ENCODE results near the gene ULK4.

The ULK4 gene

DNA sequence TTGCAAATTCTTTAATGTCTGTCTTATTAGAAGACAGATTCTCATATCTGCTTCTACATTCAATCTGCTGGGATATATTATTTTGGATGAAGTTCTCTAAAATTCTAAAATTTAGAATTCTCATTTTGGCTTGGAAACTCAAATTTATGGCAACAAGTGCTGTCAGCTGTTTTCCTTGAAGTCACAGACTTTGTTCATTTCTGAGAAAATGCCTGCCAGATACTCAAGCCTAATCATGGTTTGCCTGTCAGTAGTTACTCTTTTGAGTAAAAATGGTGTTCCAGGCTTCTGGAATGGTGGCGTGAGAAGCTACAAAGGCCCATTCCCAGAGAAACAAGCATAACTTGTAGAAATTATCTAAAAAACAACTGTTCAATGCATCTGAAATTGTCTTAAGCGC is 646.8 kb downstream of the ULK4 start:
- no peak for DNase-seq (ENCODE audit: low read depth)
- TF ChIP-seq, protein P1, sequence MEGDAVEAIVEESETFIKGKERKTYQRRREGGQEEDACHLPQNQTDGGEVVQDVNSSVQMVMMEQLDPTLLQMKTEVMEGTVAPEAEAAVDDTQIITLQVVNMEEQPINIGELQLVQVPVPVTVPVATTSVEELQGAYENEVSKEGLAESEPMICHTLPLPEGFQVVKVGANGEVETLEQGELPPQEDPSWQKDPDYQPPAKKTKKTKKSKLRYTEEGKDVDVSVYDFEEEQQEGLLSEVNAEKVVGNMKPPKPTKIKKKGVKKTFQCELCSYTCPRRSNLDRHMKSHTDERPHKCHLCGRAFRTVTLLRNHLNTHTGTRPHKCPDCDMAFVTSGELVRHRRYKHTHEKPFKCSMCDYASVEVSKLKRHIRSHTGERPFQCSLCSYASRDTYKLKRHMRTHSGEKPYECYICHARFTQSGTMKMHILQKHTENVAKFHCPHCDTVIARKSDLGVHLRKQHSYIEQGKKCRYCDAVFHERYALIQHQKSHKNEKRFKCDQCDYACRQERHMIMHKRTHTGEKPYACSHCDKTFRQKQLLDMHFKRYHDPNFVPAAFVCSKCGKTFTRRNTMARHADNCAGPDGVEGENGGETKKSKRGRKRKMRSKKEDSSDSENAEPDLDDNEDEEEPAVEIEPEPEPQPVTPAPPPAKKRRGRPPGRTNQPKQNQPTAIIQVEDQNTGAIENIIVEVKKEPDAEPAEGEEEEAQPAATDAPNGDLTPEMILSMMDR (IDR thresholded peaks at IDR 0.05; ENCODE audit: insufficient read depth, low read depth, low read length, missing control alignments): no peak
- H3K4me3 ChIP-seq (ENCODE audit: low read depth, low read length): no peak overlapping the region

GRCh38 chr3:41308119-41308518 is 653.8 kb downstream of the ULK4 start:
- TF ChIP-seq, protein P1 (IDR thresholded peaks at IDR 0.05; ENCODE audit: insufficient read depth, low read depth, low read length, missing control alignments): no peak
- H3K4me3 ChIP-seq (ENCODE audit: low read depth, low read length): no peak overlapping the region
- DNase-seq (ENCODE audit: low read depth): no peak

DNA sequence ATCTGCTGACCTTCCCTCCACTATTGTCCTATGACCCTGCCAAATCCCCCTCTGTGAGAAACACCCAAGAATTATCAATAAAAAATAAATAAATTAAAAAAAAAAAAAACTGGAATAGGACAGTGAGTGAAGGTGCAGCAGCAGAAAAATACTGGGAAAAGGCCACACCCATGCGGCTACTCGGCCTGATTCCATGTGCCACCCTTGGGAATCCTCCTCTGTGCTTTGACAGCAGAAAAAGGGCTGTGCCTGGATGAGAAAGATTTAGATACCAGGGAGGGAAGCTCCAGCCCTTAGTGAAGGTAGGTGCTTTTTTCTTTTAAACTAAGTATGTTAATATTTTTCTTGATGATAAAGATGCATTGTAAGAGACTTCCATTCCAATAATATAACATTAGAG is 654.8 kb downstream of the ULK4 start:
- H3K4me3 ChIP-seq (ENCODE audit: low read depth, low read length): no peak overlapping the region
- TF ChIP-seq, protein P1 (IDR thresholded peaks at IDR 0.05; ENCODE audit: insufficient read depth, low read depth, low read length, missing control alignments): no peak
- no peak for DNase-seq (ENCODE audit: low read depth)

- no peak for DNase-seq (ENCODE audit: low read depth)
- TF ChIP-seq, protein P1 (IDR thresholded peaks at IDR 0.05; ENCODE audit: insufficient read depth, low read depth, low read length, missing control alignments): no peak
- H3K4me3 ChIP-seq (ENCODE audit: low read depth, low read length): no peak overlapping the region
Measured at GRCh38 chr3:41304593-41304992, 657.3 kb downstream of the ULK4 start.

DNA sequence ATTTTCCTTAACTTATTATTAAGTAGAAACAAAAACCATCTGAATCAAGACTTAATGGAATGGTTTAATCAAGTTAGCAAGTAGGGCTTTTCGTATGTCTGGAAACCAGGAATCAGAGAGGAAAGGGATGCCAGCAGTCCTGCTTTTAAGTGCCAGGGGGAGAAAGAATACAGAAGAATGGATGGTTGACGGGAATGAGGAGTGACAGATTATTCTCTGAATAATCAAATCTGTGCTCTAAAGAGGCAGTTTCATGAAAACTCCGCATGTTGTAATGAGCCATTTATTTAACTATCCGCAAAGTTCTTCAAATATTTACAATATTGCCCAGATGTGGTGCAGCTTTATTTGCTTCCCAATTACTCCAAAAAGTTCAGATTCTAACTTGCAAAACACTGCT is 659.6 kb downstream of the ULK4 start:
- TF ChIP-seq, protein P1 (IDR thresholded peaks at IDR 0.05; ENCODE audit: insufficient read depth, low read depth, low read length, missing control alignments): no peak
- H3K4me3 ChIP-seq (ENCODE audit: low read depth, low read length): no peak overlapping the region
- no peak for DNase-seq (ENCODE audit: low read depth)

DNA sequence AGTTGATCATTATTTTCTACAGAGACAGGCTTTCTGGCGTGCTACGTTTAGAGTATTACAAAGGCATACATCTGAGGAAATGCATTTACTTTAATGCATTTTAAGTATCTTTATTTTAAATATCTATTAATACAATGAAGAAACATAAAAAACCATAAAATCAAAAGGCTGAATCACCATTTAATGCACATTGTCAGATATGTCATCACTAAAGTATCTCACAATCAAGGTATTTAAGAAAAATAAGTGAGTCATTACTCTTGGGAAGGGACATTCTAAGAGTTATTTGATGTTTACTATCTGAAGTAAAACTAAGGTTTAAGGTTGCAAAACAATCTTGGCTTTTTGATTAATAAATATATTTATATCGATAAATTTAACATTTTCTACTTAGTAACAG is 660.4 kb downstream of the ULK4 start:
- TF ChIP-seq, protein P1 (IDR thresholded peaks at IDR 0.05; ENCODE audit: insufficient read depth, low read depth, low read length, missing control alignments): no peak
- no peak for DNase-seq (ENCODE audit: low read depth)
- H3K4me3 ChIP-seq (ENCODE audit: low read depth, low read length): no peak overlapping the region

DNA sequence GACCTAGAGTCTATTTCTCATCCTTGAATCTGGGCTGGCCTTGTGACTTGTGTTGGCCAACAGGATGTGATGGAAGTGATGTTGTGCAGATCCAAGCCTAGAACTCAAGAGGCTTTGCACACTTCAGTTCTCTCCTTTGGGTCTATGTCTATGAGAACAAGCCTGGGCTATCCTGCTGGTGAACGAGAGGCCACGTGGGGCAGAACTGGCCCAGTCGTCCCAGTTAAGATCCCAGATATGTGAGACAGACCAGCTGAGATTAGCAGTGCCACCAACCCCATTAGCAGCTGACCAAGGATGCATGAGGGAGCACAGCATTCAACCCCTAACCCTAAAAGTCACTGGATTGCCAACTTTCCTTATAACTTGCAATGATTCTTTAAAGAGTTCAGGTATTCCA is 662.9 kb downstream of the ULK4 start:
- no peak overlapping the region for H3K4me3 ChIP-seq (ENCODE audit: low read depth, low read length)
- DNase-seq (ENCODE audit: low read depth): no peak
- TF ChIP-seq, protein P1 (IDR thresholded peaks at IDR 0.05; ENCODE audit: insufficient read depth, low read depth, low read length, missing control alignments): no peak
